ENCODE measurements around the gene UBXN2A.

DNA sequence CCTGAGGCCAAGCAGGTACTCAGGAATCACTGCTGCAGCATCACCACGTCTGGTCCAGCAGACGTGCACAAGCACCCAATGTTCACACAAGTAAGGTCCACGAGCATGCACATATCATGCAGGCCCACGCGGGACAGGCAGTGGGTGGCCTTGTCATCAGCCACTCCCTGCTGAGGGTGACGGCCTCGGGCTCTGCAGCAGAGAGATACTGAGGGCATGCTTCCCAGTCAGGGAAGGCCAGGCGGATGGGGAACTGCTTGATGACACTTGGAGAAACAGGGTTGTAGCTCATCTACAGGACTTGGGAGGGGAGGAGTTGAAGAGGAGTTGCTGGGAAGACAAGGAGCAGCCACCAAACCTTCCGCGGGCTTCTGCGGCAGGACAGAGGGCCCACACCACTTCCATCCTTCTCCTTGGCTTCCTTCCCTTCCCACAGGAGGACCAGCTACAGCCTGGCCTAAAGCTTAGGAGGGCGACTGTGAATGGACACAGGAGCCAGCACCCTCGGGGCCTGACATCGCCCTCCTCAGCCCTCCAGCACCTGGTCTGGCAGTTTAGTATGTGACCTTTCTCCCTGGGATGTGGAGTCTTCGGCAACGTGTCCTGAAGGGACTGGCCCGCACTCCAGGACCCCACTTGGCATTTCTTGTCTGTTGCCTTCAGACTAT lies 84.9 kb downstream of the UBXN2A start:
- TF ChIP-seq, protein P1, sequence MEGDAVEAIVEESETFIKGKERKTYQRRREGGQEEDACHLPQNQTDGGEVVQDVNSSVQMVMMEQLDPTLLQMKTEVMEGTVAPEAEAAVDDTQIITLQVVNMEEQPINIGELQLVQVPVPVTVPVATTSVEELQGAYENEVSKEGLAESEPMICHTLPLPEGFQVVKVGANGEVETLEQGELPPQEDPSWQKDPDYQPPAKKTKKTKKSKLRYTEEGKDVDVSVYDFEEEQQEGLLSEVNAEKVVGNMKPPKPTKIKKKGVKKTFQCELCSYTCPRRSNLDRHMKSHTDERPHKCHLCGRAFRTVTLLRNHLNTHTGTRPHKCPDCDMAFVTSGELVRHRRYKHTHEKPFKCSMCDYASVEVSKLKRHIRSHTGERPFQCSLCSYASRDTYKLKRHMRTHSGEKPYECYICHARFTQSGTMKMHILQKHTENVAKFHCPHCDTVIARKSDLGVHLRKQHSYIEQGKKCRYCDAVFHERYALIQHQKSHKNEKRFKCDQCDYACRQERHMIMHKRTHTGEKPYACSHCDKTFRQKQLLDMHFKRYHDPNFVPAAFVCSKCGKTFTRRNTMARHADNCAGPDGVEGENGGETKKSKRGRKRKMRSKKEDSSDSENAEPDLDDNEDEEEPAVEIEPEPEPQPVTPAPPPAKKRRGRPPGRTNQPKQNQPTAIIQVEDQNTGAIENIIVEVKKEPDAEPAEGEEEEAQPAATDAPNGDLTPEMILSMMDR (IDR thresholded peaks at IDR 0.05), result no peak
- TF ChIP-seq POLR2A (IDR thresholded peaks at IDR 0.05), result no peak

All from body of pancreas (tissue), 4 donors.